Activated CD4-positive, alpha-beta T cell treated with anti-CD3 and anti-CD28 coated beads, Interleukin-10, Interleukin-2, amounts not matched to agents 100 ng/mL and 50 ng/mL, durations not matched to agents 16 hours and 8 hours (primary cell): ENCODE data around the gene UHRF2.
"Not testable (repeated sequence)": the region's sequence is repeated elsewhere in the genome, so short reads cannot be mapped to it uniquely, and the experiment has no call there.

Experiments
- DNase-seq: peaks from one replicate; pipeline ENCODE4 v3.0.0-alpha.2; 2020

Gene UHRF2

GRCh38 chr9:6431038-6431437 is 18.0 kb downstream of the UHRF2 start:
- no peak for DNase-seq

- peak; percentile 43 for DNase-seq
Observed at GRCh38 chr9:6433410-6433809, 20.4 kb downstream of the UHRF2 start.

- DNase-seq, result no peak
Observed at GRCh38 chr9:6439051-6439703, 26.2 kb downstream of the UHRF2 start.

GRCh38 chr9:6440405-6440804 is 27.4 kb downstream of the UHRF2 start:
- no peak for DNase-seq

- DNase-seq, result no peak
Observed at GRCh38 chr9:6441269-6441668, 28.3 kb downstream of the UHRF2 start.

GRCh38 chr9:6443661-6444060 is 30.7 kb downstream of the UHRF2 start:
- no peak for DNase-seq

- no peak for DNase-seq
Observed at GRCh38 chr9:6444128-6444527, 31.1 kb downstream of the UHRF2 start.

- no peak for DNase-seq
Observed at GRCh38 chr9:6449086-6449485, 36.1 kb downstream of the UHRF2 start.

GRCh38 chr9:6449645-6450044 is 36.6 kb downstream of the UHRF2 start:
- no peak for DNase-seq

- no peak for DNase-seq
Observed at GRCh38 chr9:6450641-6451375, 37.8 kb downstream of the UHRF2 start.

- DNase-seq, result not testable (repeated sequence)
Observed at GRCh38 chr9:6455292-6455691, 42.3 kb downstream of the UHRF2 start.

- DNase-seq, result not testable (repeated sequence)
Observed at GRCh38 chr9:6458704-6459103, 45.7 kb downstream of the UHRF2 start.

- no peak for DNase-seq
Observed at GRCh38 chr9:6459718-6460117, 46.7 kb downstream of the UHRF2 start.

GRCh38 chr9:6460189-6460768 is 47.3 kb downstream of the UHRF2 start:
- no peak for DNase-seq

- DNase-seq, result no peak
Observed at GRCh38 chr9:6461619-6462018, 48.6 kb downstream of the UHRF2 start.

- DNase-seq, result no peak
Observed at GRCh38 chr9:6467006-6467625, 54.1 kb downstream of the UHRF2 start.

- no peak for DNase-seq
Observed at GRCh38 chr9:6471231-6471850, 58.3 kb downstream of the UHRF2 start.

- no peak for DNase-seq
Observed at GRCh38 chr9:6473151-6473550, 60.2 kb downstream of the UHRF2 start.

GRCh38 chr9:6479959-6480358 is 67.0 kb downstream of the UHRF2 start:
- DNase-seq, result no peak

- DNase-seq, result no peak
Observed at GRCh38 chr9:6484210-6484609, 71.2 kb downstream of the UHRF2 start.

GRCh38 chr9:6488395-6488794 is 75.4 kb downstream of the UHRF2 start:
- DNase-seq, result no peak

GRCh38 chr9:6489099-6489498 is 76.1 kb downstream of the UHRF2 start:
- DNase-seq, result no peak

- no peak for DNase-seq
Observed at GRCh38 chr9:6490863-6491262, 77.9 kb downstream of the UHRF2 start.
